OCI-LY1 (cell line): ENCODE measurements around the gene APCDD1.
A peak's percentile ranks its signal among the peaks of the same experiment; 100 is the strongest.

Source experiments
- H2AFZ ChIP-seq: fragments of 200-600 bp; sonication (generic), shearing (Covaris generic); 2 replicates; pipeline ENCODE4 v1.6.0; 2014; ENCODE audit warnings: antibody characterized with exemption, mild to moderate bottlenecking, low read length
- H3F3A ChIP-seq: fragments of 200-600 bp; sonication (generic), shearing (Covaris generic); 2 replicates; pipeline ENCODE4 v1.6.0; 2014; ENCODE audit warnings: mild to moderate bottlenecking, antibody characterized with exemption, low read length, moderate library complexity; ENCODE audit not compliant: insufficient read depth
- H3K27ac ChIP-seq: fragments of 200-600 bp; sonication (generic); 2 replicates; pipeline ENCODE4 v1.5.1; 2014; ENCODE audit warnings: low read length, mixed run types, mild to moderate bottlenecking, low read depth; ENCODE audit not compliant: poor library complexity, severe bottlenecking
- H3K27me3 ChIP-seq: fragments of 200-600 bp; sonication (generic); 2 replicates; pipeline ENCODE4 v1.6.0; 2014; ENCODE audit warnings: antibody characterized with exemption, mild to moderate bottlenecking, low read length, moderate library complexity; ENCODE audit not compliant: insufficient read depth
- H3K36me3 ChIP-seq: fragments of 200-600 bp; sonication (generic); 2 replicates; pipeline ENCODE4 v1.6.1; 2014; ENCODE audit warnings: mild to moderate bottlenecking, antibody characterized with exemption, low read length, moderate library complexity, mixed read lengths; ENCODE audit not compliant: insufficient read depth
- H3K4me1 ChIP-seq: fragments of 200-600 bp; sonication (generic); 2 replicates; pipeline ENCODE4 v1.5.1; 2014; ENCODE audit warnings: mild to moderate bottlenecking, low read length, moderate library complexity; ENCODE audit not compliant: insufficient read depth, severe bottlenecking
- H3K4me2 ChIP-seq: fragments of 200-600 bp; sonication (generic), shearing (Covaris generic); 2 replicates; pipeline ENCODE4 v1.6.1; 2014; ENCODE audit warnings: low read length
- H3K4me3 ChIP-seq: fragments of 200-600 bp; sonication (generic); 2 replicates; pipeline ENCODE4 v1.5.1; 2014; ENCODE audit warnings: low read length, low read depth, mild to moderate bottlenecking, mixed read lengths; ENCODE audit not compliant: poor library complexity, severe bottlenecking
- H3K79me2 ChIP-seq: fragments of 200-600 bp; shearing (Covaris generic); 2 replicates; pipeline ENCODE4 v1.6.1; 2016; ENCODE audit warnings: mixed run types, low read length, mixed read lengths; ENCODE audit not compliant: insufficient read depth
- H3K9ac ChIP-seq: fragments of 200-600 bp; sonication (generic), shearing (Covaris generic); 2 replicates; pipeline ENCODE4 v1.6.1; 2014; ENCODE audit warnings: mild to moderate bottlenecking, low read length, mixed read lengths
- H3K9me2 ChIP-seq: fragments of 200-600 bp; sonication (generic), shearing (Covaris generic); 2 replicates; pipeline ENCODE4 v1.6.1; 2014; ENCODE audit warnings: low read depth, mild to moderate bottlenecking, low read length, mixed read lengths
- H3K9me3 ChIP-seq: fragments of 200-600 bp; shearing (Covaris generic); 2 replicates; pipeline ENCODE4 v1.6.1; 2014; ENCODE audit warnings: low read length, mixed read lengths
- H4K20me1 ChIP-seq: fragments of 200-600 bp; sonication (generic), shearing (Covaris generic); 2 replicates; pipeline ENCODE4 v1.6.0; 2016; ENCODE audit warnings: mild to moderate bottlenecking, low read length; ENCODE audit not compliant: insufficient read depth
- CTCF ChIP-seq: fragments of 200-600 bp; sonication (generic), shearing (Covaris generic); IDR thresholded peaks from 2 replicates; pipeline ENCODE4 v1.5.1; 2017; ENCODE audit warnings: mild to moderate bottlenecking, antibody characterized with exemption, low read length, moderate library complexity, mixed read lengths
- EZH2 ChIP-seq: fragments of 200-600 bp; sonication (generic), shearing (Covaris generic); IDR thresholded peaks from 2 replicates; pipeline ENCODE4 v1.8.0; 2017; ENCODE audit warnings: borderline replicate concordance, mixed run types, mild to moderate bottlenecking, antibody characterized with exemption, low read length, moderate library complexity, mixed read lengths

Gene APCDD1

GRCh38 chr18:10477863-10478260 is 23.4 kb downstream of the APCDD1 start:
- H3F3A ChIP-seq: no peaks in the 10 kb centered on the region; the same call in 1 of the 2 replicates
- no peaks in the 10 kb centered on the region for H3K9me3 ChIP-seq
- H3K79me2 ChIP-seq: no peaks in the 10 kb centered on the region
- H3K9me2 ChIP-seq: no peaks in the 10 kb centered on the region
- H3K36me3 ChIP-seq: no peaks in the 10 kb centered on the region; the same call in 1 of the 2 replicates
- no peak overlapping the region for H3K4me2 ChIP-seq
- no peak overlapping the region for H3K27ac ChIP-seq
- H3K4me1 ChIP-seq: peaks cover 48% of the 10 kb centered on the region
- TF ChIP-seq CTCF (no peak), EZH2 (no peak)
- no peak overlapping the region for H3K4me3 ChIP-seq
- H2AFZ ChIP-seq: no peak overlapping the region
- H4K20me1 ChIP-seq: no peaks in the 10 kb centered on the region
- no peak overlapping the region for H3K9ac ChIP-seq
- H3K27me3 ChIP-seq: no peaks in the 10 kb centered on the region; the same call in 1 of the 2 replicates

- no peaks in the 10 kb centered on the region for H3K9me3 ChIP-seq
- no peaks in the 10 kb centered on the region for H4K20me1 ChIP-seq
- H3K4me3 ChIP-seq: no peak overlapping the region
- no peaks in the 10 kb centered on the region for H3K9me2 ChIP-seq
- H2AFZ ChIP-seq: no peak overlapping the region
- H3K9ac ChIP-seq: no peak overlapping the region
- no peaks in the 10 kb centered on the region for H3K79me2 ChIP-seq
- H3K27me3 ChIP-seq: no peaks in the 10 kb centered on the region; the same call in 1 of the 2 replicates
- H3F3A ChIP-seq: no peaks in the 10 kb centered on the region; the same call in 1 of the 2 replicates
- no peak overlapping the region for H3K4me2 ChIP-seq
- H3K4me1 ChIP-seq: peaks cover 60% of the 10 kb centered on the region
- TF ChIP-seq EZH2 (no peak), CTCF (no peak)
- H3K36me3 ChIP-seq: no peaks in the 10 kb centered on the region; the same call in 1 of the 2 replicates
- peak overlapping the region; percentile 96 for H3K27ac ChIP-seq
These were observed 27.4 kb downstream of the APCDD1 start for GRCh38 chr18:10481831-10482230.

GRCh38 chr18:10482363-10482984 is 28.0 kb downstream of the APCDD1 start:
- Histone ChIP-seq H3K79me2 (no peaks in the 10 kb centered on the region), H3K9me3 (no peaks in the 10 kb centered on the region), H2AFZ (0 out of 2 replicates have a peak overlapping the region, but pooled peaks have one; percentile 36), H3K27ac (peak overlapping the region; percentile 96), H3K36me3 (no peaks in the 10 kb centered on the region; the same call in 1 of the 2 replicates), H3K4me2 (peak overlapping the region; percentile 42), H3K4me1 (peaks cover 60% of the 10 kb centered on the region), H3F3A (no peaks in the 10 kb centered on the region; the same call in 1 of the 2 replicates), H3K9me2 (no peaks in the 10 kb centered on the region), H4K20me1 (no peaks in the 10 kb centered on the region), H3K9ac (peak overlapping the region; percentile 32; the same call in 1 of the 2 replicates), H3K27me3 (no peaks in the 10 kb centered on the region; the same call in 1 of the 2 replicates), H3K4me3 (peak overlapping the region; percentile 5)
- no peak for TF ChIP-seq EZH2
- TF ChIP-seq CTCF: peak; percentile 66
